Omental fat pad (tissue), 4 donors: ENCODE data around the gene ISLR. TPM values are rescaled to one million over a fixed set of nuclear protein-coding genes. Genes with fewer than 3 reads are reported as not detected.

ENCODE experiments used
- ATAC-seq: fragments of 150-250 bp; one replicate; pipeline ENCODE4 v1.9.1; 2016; ENCODE audit warnings: mild to moderate bottlenecking, moderate library complexity; ENCODE audit not compliant: low FRiP score
- DNase-seq: peaks from one replicate; pipeline ENCODE4 v3.0.0-alpha.2; 2019; ENCODE audit warnings: low spot score
- CTCF ChIP-seq, 3 donors: fragments of 450-650 bp; IDR thresholded peaks; one replicate each; pipeline ENCODE4 v1.5.1; 2016 to 2017; ENCODE audit warnings: antibody characterized with exemption in 3 of 3, mild to moderate bottlenecking in 3 of 3, moderate library complexity in 2 of 3
- total RNA-seq, 4 donors: library from RNA; depleted of rRNA; stranded (reverse); fragments of >200 nt; gene quantifications; one replicate each; pipeline ENCODE4 v1.1.0, GENCODE V29; 2016

The ISLR gene
- total RNA-seq, 4 donors from 2014 or later, result 30.6 to 110 (median 65.5) TPM

GRCh38 chr15:74174219-74174957 is 878 bp downstream of the ISLR start:
- no peak for DNase-seq
- ATAC-seq, result no peak
- no peak for TF ChIP-seq CTCF (IDR thresholded peaks at IDR 0.05)

- DNase-seq (no peak), ATAC-seq (no peak)
- TF ChIP-seq CTCF (IDR thresholded peaks at IDR 0.05), result no peak
Measured at GRCh38 chr15:74174958-74175253, 1.4 kb downstream of the ISLR start.

GRCh38 chr15:74175271-74176191 is 2.0 kb downstream of the ISLR start:
- DNase-seq, result no peak
- TF ChIP-seq CTCF (IDR thresholded peaks at IDR 0.05), result no peak
- ATAC-seq, result no peak

- no peak for TF ChIP-seq CTCF (IDR thresholded peaks at IDR 0.05)
- no peak for DNase-seq
- ATAC-seq, result no peak
Measured at GRCh38 chr15:74176262-74177214, 3.0 kb downstream of the ISLR start.

GRCh38 chr15:74178326-74179100 is 5.0 kb downstream of the ISLR start:
- no peak for DNase-seq
- no peak for TF ChIP-seq CTCF (IDR thresholded peaks at IDR 0.05)
- no peak for ATAC-seq
